Epidermal melanocyte (primary cell): Measurements from ENCODE around the gene RASA2.
"Not testable (repeated sequence)": the region's sequence is repeated elsewhere in the genome, so short reads cannot be mapped to it uniquely, and the experiment has no call there.

ENCODE experiments used
- DNase-seq: peaks from one replicate; pipeline ENCODE4 v3.0.0; 2011; ENCODE audit warnings: low spot score; ENCODE audit not compliant: insufficient read length

Gene RASA2

GRCh38 chr3:141491929-141492328 lies 5.1 kb downstream of the RASA2 start:
- no peak for DNase-seq

GRCh38 chr3:141493184-141493583 lies 6.4 kb downstream of the RASA2 start:
- no peak for DNase-seq

- DNase-seq: not testable (repeated sequence)
Observed at GRCh38 chr3:141497589-141497988, 10.8 kb downstream of the RASA2 start.

GRCh38 chr3:141498598-141499223 lies 11.9 kb downstream of the RASA2 start:
- DNase-seq: no peak

GRCh38 chr3:141499284-141499683 lies 12.5 kb downstream of the RASA2 start:
- DNase-seq: no peak

GRCh38 chr3:141499965-141500364 lies 13.1 kb downstream of the RASA2 start:
- no peak for DNase-seq

DNA sequence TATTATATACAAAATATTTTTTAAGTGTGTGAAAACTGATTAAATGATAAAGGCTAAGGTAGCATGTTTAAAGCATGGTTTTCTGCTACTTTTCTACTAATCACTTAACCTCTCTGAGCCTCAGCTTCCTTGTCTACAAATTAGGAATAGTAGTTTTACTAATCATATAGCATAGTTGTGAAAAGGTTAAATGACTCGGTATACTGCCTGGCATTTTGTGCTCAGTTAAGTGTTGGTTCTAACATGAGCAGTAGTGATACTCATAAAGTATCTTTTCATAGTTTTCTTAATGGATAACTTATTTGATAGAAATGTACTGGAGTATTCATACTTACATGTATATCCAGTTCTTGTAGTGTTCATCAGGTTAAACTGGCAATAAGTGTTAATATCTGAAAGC lies 13.6 kb downstream of the RASA2 start:
- DNase-seq: no peak

- no peak for DNase-seq
Observed at GRCh38 chr3:141505166-141505565, 18.3 kb downstream of the RASA2 start.

DNA sequence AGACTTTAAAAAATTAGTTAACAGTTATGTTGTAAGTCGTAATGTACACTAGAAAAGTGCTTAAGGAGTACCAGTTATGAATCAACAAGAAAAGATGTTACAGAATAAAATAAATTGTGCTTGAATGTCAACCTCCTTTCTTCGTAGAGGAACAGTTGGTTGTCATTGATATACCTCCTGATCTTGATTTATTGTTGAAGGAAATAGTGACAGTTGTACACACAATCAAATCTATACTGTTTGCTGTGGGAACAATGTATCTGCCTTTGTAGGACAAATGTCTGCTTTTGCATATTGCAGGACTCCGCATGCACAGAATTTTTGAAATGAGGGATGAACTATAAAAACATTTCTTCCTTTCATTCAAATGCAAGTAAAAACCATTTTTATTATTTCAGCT lies 19.2 kb downstream of the RASA2 start:
- no peak for DNase-seq

DNA sequence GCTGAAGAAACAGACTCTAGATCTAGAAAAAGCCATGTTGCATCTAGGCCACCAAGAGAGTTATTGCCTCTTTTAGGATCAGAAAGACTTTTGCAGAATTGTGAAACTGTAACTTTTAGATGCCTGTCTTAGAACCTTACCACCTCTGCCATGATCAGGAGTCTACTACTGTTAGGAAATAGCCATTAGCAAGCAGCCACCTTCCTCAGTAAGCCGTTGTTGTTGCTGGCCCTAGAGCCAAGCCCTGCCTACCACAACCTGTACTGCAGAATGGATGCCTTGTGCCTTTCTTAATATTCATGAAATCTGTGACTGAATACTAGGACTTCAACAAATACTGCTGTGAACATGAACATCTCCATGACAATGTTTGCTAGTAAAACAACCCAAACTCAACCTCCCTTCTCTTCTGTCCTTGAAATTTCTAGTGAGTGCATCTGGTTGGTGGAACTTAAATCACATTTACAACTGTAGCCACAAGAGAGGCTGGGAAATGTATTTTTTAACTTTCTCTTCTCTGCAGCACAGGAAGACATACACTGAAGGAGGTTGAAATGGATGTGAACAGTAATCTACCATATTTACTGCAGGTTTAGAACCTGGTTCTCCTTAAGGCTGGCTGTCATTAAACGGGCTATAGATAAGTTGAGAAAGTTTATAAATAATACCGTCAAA lies 20.7 kb downstream of the RASA2 start:
- no peak for DNase-seq

GRCh38 chr3:141508067-141508436 lies 21.2 kb downstream of the RASA2 start:
- DNase-seq: no peak

GRCh38 chr3:141511361-141511760 lies 24.5 kb downstream of the RASA2 start:
- DNase-seq: no peak

GRCh38 chr3:141514382-141514781 lies 27.6 kb downstream of the RASA2 start:
- no peak for DNase-seq

- no peak for DNase-seq
Observed at GRCh38 chr3:141519587-141519986, 32.8 kb downstream of the RASA2 start.

GRCh38 chr3:141521781-141522180 lies 35.0 kb downstream of the RASA2 start:
- DNase-seq: no peak

DNA sequence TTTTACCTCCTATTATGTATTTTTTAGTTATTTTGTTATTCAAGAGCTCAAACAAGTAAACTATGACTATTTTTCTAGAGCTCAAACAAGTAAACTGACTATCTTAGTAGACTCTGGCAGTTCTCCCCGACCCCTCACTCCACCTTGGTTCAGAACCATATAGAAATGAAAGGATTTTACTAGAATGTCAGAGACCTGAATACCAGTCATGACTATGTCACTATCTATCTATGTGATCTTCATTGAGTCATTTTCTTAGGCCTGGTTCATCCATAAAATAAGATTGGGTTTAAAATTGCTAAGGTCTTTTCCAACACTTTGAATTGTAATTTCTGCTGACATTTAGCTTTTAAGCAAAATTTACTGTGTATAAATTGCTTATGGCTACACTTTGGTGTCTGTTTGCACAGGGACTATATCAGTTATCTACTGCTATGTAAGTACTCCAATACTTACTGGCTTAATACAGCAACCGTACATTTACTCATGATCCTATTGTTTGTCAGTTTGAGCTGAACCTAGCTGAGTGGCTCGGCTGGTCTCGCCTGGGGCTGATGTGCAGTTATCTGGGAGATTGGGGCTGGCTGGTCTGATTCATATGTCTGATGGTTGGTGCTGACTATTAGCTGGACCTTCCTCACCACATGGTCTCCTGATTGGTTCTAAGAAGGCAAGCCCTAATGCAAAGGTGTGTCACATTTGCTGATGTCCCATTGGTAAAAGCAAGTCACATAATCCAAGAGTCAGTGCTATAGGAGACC lies 37.0 kb downstream of the RASA2 start:
- no peak for DNase-seq

- DNase-seq: no peak
Observed at GRCh38 chr3:141524988-141525387, 38.2 kb downstream of the RASA2 start.

- no peak for DNase-seq
Observed at GRCh38 chr3:141525814-141526213, 39.0 kb downstream of the RASA2 start.

- DNase-seq: no peak
Observed at GRCh38 chr3:141526709-141527108, 39.9 kb downstream of the RASA2 start.

DNA sequence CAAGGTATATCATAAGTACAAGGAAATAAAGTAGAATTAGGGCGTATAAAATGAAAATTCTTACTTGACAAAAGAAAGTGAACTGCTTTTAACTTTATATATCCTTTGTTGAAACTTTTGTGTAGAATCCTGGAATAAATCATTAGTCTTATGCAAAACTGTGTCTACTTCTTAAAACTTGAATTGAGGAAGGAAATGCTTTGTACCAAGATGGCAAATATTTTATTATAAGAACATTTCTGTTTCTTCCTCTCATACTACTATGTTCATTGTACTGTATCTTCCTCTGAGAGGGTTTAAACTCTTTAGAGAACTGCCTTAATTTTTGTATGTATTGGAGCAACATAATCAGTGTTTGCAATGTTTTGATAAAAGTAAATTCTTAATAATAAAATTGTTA lies 42.0 kb downstream of the RASA2 start:
- no peak for DNase-seq

DNA sequence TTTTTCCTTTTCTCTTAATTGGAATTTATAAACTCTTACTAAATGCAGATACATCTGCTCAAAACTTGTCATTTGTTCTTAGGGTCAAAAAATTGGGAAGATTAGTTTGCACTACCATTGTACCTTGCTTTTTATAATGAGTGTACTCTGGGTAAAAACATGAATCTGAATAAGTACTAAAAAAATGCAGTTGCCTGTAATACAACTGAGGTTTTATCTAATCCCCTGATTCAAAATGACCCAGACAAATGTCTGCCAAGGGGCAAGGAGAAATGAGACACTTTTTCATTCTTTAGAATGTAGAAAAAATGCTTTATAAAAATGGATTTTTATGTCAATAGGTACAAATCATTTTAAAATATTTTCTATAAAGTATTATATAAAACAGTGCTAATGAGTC lies 42.4 kb downstream of the RASA2 start:
- DNase-seq: no peak

GRCh38 chr3:141529717-141530414 lies 43.0 kb downstream of the RASA2 start:
- DNase-seq: no peak
